Right atrium auricular region (tissue), 2 donors: Measurements from ENCODE around the gene BHLHA9. TPM values are rescaled to one million over a fixed set of nuclear protein-coding genes. Genes with fewer than 3 reads are reported as not detected.

Experiments
- DNase-seq: peaks from one replicate; pipeline ENCODE4 v3.0.0-alpha.2; 2019; ENCODE audit warnings: low spot score
- H3K27ac ChIP-seq, 2 donors: fragments of 200-600 bp; sonication (generic); 1 replicate in 1 of 2; 2 replicates in 1 of 2; pipeline ENCODE4 v1.5.1; 2016 to 2019
- H3K27me3 ChIP-seq, 2 donors: fragments of 200-600 bp; sonication (generic); one replicate each; pipeline versions ENCODE4 v1.5.1 to v1.6.0; 2017 to 2019
- H3K36me3 ChIP-seq: fragments of 200-600 bp; sonication (generic); one replicate; pipeline ENCODE4 v1.5.1; 2016
- H3K4me1 ChIP-seq, 2 donors: fragments of 200-600 bp; sonication (generic); one replicate each; pipeline versions ENCODE4 v1.5.1 to v1.6.0; 2017 to 2019
- H3K4me3 ChIP-seq, 2 donors: fragments of 200-600 bp; sonication (generic); 1 replicate in 1 of 2; 2 replicates in 1 of 2; pipeline ENCODE4 v1.5.1; 2017 to 2019; ENCODE audit warnings: mild to moderate bottlenecking in 1 of 2, moderate library complexity in 1 of 2
- H3K9me3 ChIP-seq, 2 donors: fragments of 200-600 bp; sonication (generic); one replicate each; pipeline ENCODE4 v1.5.1; 2019
- total RNA-seq, 2 donors: library from RNA; depleted of rRNA; stranded (reverse); fragments of >200 nt; gene quantifications; one replicate each; pipeline ENCODE4 v1.1.0, GENCODE V29; 2016
- TF ChIP-seq, protein P1 (sequence below), 2 donors: fragments of 200-600 bp; sonication (generic); IDR thresholded peaks; one replicate each; pipeline ENCODE4 v1.5.1; 2019; ENCODE audit warnings: antibody characterized with exemption in 2 of 2

The BHLHA9 gene
- total RNA-seq, 2 donors from 2014 or later: not detected

GRCh38 chr17:1275962-1276736 lies 5.9 kb downstream of the BHLHA9 start:
- H3K27me3 ChIP-seq: no peaks in the 10 kb centered on the region
- no peak overlapping the region for H3K27ac ChIP-seq
- no peak overlapping the region for H3K4me3 ChIP-seq
- no peaks in the 10 kb centered on the region for H3K36me3 ChIP-seq
- peaks cover 0 to 6% of the 10 kb centered on the region in 2 donors for H3K4me1 ChIP-seq
- H3K9me3 ChIP-seq: no peaks in the 10 kb centered on the region
- DNase-seq: peak; percentile 71
- TF ChIP-seq, protein P1, sequence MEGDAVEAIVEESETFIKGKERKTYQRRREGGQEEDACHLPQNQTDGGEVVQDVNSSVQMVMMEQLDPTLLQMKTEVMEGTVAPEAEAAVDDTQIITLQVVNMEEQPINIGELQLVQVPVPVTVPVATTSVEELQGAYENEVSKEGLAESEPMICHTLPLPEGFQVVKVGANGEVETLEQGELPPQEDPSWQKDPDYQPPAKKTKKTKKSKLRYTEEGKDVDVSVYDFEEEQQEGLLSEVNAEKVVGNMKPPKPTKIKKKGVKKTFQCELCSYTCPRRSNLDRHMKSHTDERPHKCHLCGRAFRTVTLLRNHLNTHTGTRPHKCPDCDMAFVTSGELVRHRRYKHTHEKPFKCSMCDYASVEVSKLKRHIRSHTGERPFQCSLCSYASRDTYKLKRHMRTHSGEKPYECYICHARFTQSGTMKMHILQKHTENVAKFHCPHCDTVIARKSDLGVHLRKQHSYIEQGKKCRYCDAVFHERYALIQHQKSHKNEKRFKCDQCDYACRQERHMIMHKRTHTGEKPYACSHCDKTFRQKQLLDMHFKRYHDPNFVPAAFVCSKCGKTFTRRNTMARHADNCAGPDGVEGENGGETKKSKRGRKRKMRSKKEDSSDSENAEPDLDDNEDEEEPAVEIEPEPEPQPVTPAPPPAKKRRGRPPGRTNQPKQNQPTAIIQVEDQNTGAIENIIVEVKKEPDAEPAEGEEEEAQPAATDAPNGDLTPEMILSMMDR (IDR thresholded peaks at IDR 0.05): peak; percentile 68 to 91

DNA sequence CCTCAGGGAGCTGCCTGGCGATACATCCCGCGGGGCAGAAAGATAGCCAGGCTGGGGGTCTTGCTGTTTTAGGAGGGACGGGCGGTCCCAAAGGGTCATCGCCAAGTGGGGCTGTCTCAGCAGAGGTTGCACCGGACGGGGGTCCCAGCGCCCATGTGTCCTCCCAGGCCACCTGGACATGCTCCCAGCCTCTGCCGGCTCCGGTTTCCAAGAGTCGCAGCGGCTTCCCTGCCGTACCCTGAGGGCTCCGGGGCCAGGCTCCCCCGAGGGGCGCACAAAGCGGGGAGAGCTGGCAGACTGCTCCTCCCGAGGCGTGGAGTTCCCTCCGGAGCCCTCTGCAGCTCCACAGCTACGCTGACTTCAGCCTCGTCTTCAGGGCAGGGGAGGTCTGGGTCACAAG lies 10.4 kb downstream of the BHLHA9 start:
- H3K4me3 ChIP-seq: no peak overlapping the region
- H3K4me1 ChIP-seq: peaks cover 0 to 6% of the 10 kb centered on the region in 2 donors
- no peaks in the 10 kb centered on the region for H3K36me3 ChIP-seq
- no peak for DNase-seq
- H3K9me3 ChIP-seq: no peaks in the 10 kb centered on the region
- TF ChIP-seq, protein P1 (IDR thresholded peaks at IDR 0.05): no peak
- no peak overlapping the region for H3K27ac ChIP-seq
- no peaks in the 10 kb centered on the region for H3K27me3 ChIP-seq

DNA sequence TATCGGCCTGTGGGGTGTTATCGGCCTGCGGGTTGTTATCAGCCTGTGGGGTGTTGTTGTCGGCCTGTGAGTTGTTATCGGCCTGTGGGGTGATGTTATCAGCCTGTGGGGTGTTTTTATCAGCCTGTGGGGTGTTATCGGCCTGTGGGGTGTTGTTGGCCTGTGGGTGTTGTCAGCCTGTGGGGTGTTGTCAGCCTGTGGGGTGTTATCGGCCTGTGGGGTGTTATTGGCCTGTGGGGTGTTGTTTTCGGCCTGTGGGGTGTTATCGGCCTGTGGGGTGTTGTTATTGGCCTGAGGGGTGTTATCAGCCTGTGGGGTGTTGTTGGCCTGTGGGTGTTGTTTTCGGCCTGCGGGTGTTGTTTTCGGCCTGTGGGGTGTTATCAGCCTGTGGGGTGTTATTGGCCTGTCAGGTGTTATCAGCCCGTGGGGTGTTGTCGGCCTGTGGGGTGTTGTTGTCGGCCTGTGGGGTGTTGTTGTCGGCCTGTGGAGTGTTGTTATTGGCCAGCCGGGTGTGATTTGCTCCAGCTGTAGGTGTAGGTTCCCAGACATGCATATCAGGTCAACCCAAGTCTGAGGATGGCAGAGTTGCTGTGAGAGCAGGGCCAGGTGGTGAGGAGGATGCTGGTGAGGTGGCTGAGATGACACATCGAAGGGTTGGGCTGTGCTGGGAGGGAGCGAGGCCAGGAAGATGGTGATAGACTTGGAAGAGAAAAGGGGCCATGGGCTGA lies 16.3 kb downstream of the BHLHA9 start:
- DNase-seq: no peak
- Histone ChIP-seq H3K9me3 (no peaks in the 10 kb centered on the region), H3K4me3 (no peak overlapping the region), H3K36me3 (no peaks in the 10 kb centered on the region), H3K4me1 (no peaks in the 10 kb centered on the region), H3K27ac (no peak overlapping the region), H3K27me3 (no peaks in the 10 kb centered on the region)
- TF ChIP-seq, protein P1 (IDR thresholded peaks at IDR 0.05): no peak

DNA sequence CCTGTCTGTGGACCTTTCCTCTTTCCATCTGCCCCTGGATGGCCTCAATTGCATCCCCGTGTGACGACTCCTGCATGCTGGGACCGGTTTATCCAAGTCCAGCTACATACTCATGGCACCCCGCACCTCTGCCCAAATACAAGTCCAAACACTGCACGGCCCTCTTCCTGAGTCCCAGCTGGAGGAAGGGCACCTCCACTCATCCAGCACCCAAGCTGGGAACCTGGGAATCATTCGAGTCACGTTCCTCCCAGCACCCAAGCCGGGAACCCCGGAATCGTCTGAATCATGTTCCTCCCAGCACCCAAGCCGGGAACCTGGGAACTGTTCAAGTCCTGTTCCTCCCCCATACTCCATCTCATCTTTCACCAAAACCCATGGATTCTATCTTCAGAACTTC lies 19.5 kb downstream of the BHLHA9 start:
- TF ChIP-seq, protein P1 (IDR thresholded peaks at IDR 0.05): no peak
- DNase-seq: no peak
- H3K4me3 ChIP-seq: no peak overlapping the region
- no peaks in the 10 kb centered on the region for H3K27me3 ChIP-seq
- no peaks in the 10 kb centered on the region for H3K4me1 ChIP-seq
- H3K27ac ChIP-seq: no peak overlapping the region
- H3K9me3 ChIP-seq: no peaks in the 10 kb centered on the region
- no peaks in the 10 kb centered on the region for H3K36me3 ChIP-seq

- H3K9me3 ChIP-seq: no peaks in the 10 kb centered on the region
- H3K4me3 ChIP-seq: no peak overlapping the region
- H3K4me1 ChIP-seq: no peaks in the 10 kb centered on the region
- H3K27ac ChIP-seq: no peak overlapping the region
- TF ChIP-seq, protein P1 (IDR thresholded peaks at IDR 0.05): no peak
- no peak for DNase-seq
- no peaks in the 10 kb centered on the region for H3K27me3 ChIP-seq
- H3K36me3 ChIP-seq: no peaks in the 10 kb centered on the region
Observed at GRCh38 chr17:1290676-1291075, 20.4 kb downstream of the BHLHA9 start.
